Measurements from ENCODE around the gene SLC9C1.

Gene SLC9C1

GRCh38 chr3:112126511-112126911 is 167.5 kb downstream of the SLC9C1 start:
- no peak for DNase-seq (ENCODE audit: low spot score)
- no peak for TF ChIP-seq CTCF (IDR thresholded peaks at IDR 0.05; ENCODE audit: borderline replicate concordance, control extremely low read depth, extremely low read depth, insufficient read depth, missing control alignments)
- in situ Hi-C loops (cut with MboI; ENCODE audit: low sequenced_read_pairs, unreplicated experiment) = loop anchor here (25.0 kb wide), 1 partner anchor 861 kb away; the partner anchor contains the start of genes CD200R1 and GTPBP8

GRCh38 chr3:112124907-112125607 is 169.0 kb downstream of the SLC9C1 start:
- DNase-seq (ENCODE audit: low spot score) = no peak
- in situ Hi-C loops (cut with MboI; ENCODE audit: low sequenced_read_pairs, unreplicated experiment) = loop anchor here (25.0 kb wide), 1 partner anchor 862 kb away; the partner anchor contains the start of genes CD200R1 and GTPBP8

GRCh38 chr3:112123548-112123947 is 170.5 kb downstream of the SLC9C1 start:
- in situ Hi-C loops (cut with MboI; ENCODE audit: low sequenced_read_pairs, unreplicated experiment) = no loop called here
- no peak for DNase-seq (ENCODE audit: low spot score)
- TF ChIP-seq CTCF (IDR thresholded peaks at IDR 0.05; ENCODE audit: borderline replicate concordance, control extremely low read depth, extremely low read depth, insufficient read depth, missing control alignments) = no peak

More at GRCh38 chr3:112124907-112125607, 169.0 kb downstream of the SLC9C1 start:
- TF ChIP-seq CTCF (IDR thresholded peaks at IDR 0.05; ENCODE audit: borderline replicate concordance, control extremely low read depth, extremely low read depth, insufficient read depth, missing control alignments) = no peak

- in situ Hi-C loops (cut with MboI; ENCODE audit: low sequenced_read_pairs, unreplicated experiment) = no loop called here
- DNase-seq (ENCODE audit: low spot score) = no peak
Measured at GRCh38 chr3:112122870-112123269, 171.1 kb downstream of the SLC9C1 start.

GRCh38 chr3:112121577-112122547 is 172.2 kb downstream of the SLC9C1 start:
- in situ Hi-C loops (cut with MboI; ENCODE audit: low sequenced_read_pairs, unreplicated experiment) = no loop called here
- no peak for TF ChIP-seq CTCF (IDR thresholded peaks at IDR 0.05; ENCODE audit: borderline replicate concordance, control extremely low read depth, extremely low read depth, insufficient read depth, missing control alignments)
- no peak for DNase-seq (ENCODE audit: low spot score)

More at GRCh38 chr3:112122870-112123269, 171.1 kb downstream of the SLC9C1 start:
- TF ChIP-seq CTCF (IDR thresholded peaks at IDR 0.05; ENCODE audit: borderline replicate concordance, control extremely low read depth, extremely low read depth, insufficient read depth, missing control alignments) = no peak
